Endothelial cell of umbilical vein (primary cell): ENCODE data around the gene LMO7. TPM values are rescaled to one million over a fixed set of nuclear protein-coding genes. Genes with fewer than 3 reads are reported as not detected.

ENCODE experiments used
- BruUV-seq: library from RNA; stranded (reverse); fragments of 400-500 nt; replicated peaks from 2 replicates; lab custom pipeline; 2021; lab: Mats Ljungman, UMichigan
- CTCF ChIA-PET: fragments of 300-600, 350-600 bp; sonication (Branson Sonifier 250); formaldehyde crosslinking; loops from one replicate; lab custom pipeline; 2021; ENCODE audit warnings: antibody characterized with exemption, inconsistent platforms; lab: Charles Lee
- POLR2A ChIA-PET: fragments of 300-600, 350-600 bp; sonication (Branson Sonifier 250); formaldehyde crosslinking; loops from one replicate; lab custom pipeline; 2021; ENCODE audit warnings: antibody characterized with exemption, inconsistent platforms; lab: Charles Lee
- DNase-seq: peaks from one replicate; pipeline ENCODE4 v3.0.0-alpha.2; 2011; ENCODE audit warnings: low read depth, low spot score
- FAIRE-seq: peaks from 2 replicates; lab custom pipeline; 2011; peaks lifted over from hg19 to GRCh38; lab: Jason Lieb, UNC
- H2AFZ ChIP-seq: 2 replicates; pipeline ENCODE4 v1.6.0; 2012; ENCODE audit warnings: low read depth, low read length, control low read depth, inconsistent platforms
- H3K27ac ChIP-seq: 2 replicates; pipeline ENCODE4 v1.5.1; 2011; ENCODE audit warnings: low read depth, mild to moderate bottlenecking, control low read depth, low read length, moderate library complexity; ENCODE audit not compliant: insufficient read depth
- H3K27me3 ChIP-seq, 2 experiments: 2 replicates each; pipeline versions ENCODE4 v1.6.0 to v1.6.1; 2011; ENCODE audit warnings: low read length in 2 of 2, mixed read lengths in 1 of 2; ENCODE audit not compliant: control insufficient read depth in 2 of 2, insufficient read depth in 2 of 2
- H3K36me3 ChIP-seq, 2 experiments: 2 replicates in 1 of 2; 3 replicates in 1 of 2; pipeline ENCODE4 v1.5.1; 2011; ENCODE audit warnings: low read length in 2 of 2, mild to moderate bottlenecking in 1 of 2, moderate library complexity in 1 of 2; ENCODE audit not compliant: control insufficient read depth in 2 of 2, insufficient read depth in 2 of 2; ENCODE audit errors: extremely low read depth in 1 of 2
- H3K4me1 ChIP-seq: 3 replicates; pipeline ENCODE4 v1.5.1; 2011; ENCODE audit warnings: mild to moderate bottlenecking, low read length; ENCODE audit not compliant: control insufficient read depth, insufficient read depth; ENCODE audit errors: extremely low read depth
- H3K4me2 ChIP-seq: 2 replicates; pipeline ENCODE4 v1.6.1; 2011; ENCODE audit warnings: low read length, control low read depth, mixed read lengths; ENCODE audit not compliant: insufficient read depth
- H3K4me3 ChIP-seq, 3 experiments: fragments of 200-600 bp in 1 of 3; sonication (generic), shearing (Covaris generic) in 1 of 3; replicated peaks in 1 of 3; 2 replicates each; pipeline ENCODE4 v1.5.1; 2011 to 2016; ENCODE audit warnings: control low read depth in 3 of 3, low read length in 3 of 3, mild to moderate bottlenecking in 2 of 3, inconsistent platforms in 1 of 3, low read depth in 1 of 3, moderate library complexity in 1 of 3; ENCODE audit not compliant: insufficient read depth in 1 of 3
- H3K79me2 ChIP-seq: 2 replicates; pipeline ENCODE4 v1.6.0; 2012; ENCODE audit warnings: low read length, inconsistent platforms; ENCODE audit not compliant: control insufficient read depth, insufficient read depth
- H3K9ac ChIP-seq: replicated peaks from 2 replicates; pipeline ENCODE3; 2011; ENCODE audit warnings: low read length, control low read depth; ENCODE audit not compliant: insufficient read depth; ENCODE audit errors: extremely low read depth
- H3K9me1 ChIP-seq: replicated peaks from 3 replicates; pipeline ENCODE4 v1.6.0; 2011; ENCODE audit warnings: mild to moderate bottlenecking, low read length; ENCODE audit not compliant: control insufficient read depth, insufficient read depth; ENCODE audit errors: extremely low read depth
- H3K9me3 ChIP-seq: replicated peaks from 2 replicates; pipeline ENCODE4 v1.5.1; 2012; ENCODE audit warnings: low read length, inconsistent platforms; ENCODE audit not compliant: control insufficient read depth, insufficient read depth
- H4K20me1 ChIP-seq: replicated peaks from 2 replicates; pipeline ENCODE3; 2011; ENCODE audit warnings: mild to moderate bottlenecking, low read length; ENCODE audit not compliant: control insufficient read depth, insufficient read depth; ENCODE audit errors: extremely low read depth
- EZH2 ChIP-seq: IDR thresholded peaks from 2 replicates; pipeline ENCODE4 v1.6.1; 2012; ENCODE audit warnings: borderline replicate concordance, low read depth, mild to moderate bottlenecking, moderate library complexity, low read length, inconsistent platforms; ENCODE audit not compliant: severe bottlenecking
- FOS ChIP-seq: IDR thresholded peaks from 2 replicates; pipeline ENCODE4 v1.6.1; 2011; ENCODE audit warnings: mild to moderate bottlenecking, low read length, moderate library complexity, borderline replicate concordance; ENCODE audit not compliant: insufficient read depth
- GATA2 ChIP-seq: IDR thresholded peaks from 2 replicates; pipeline ENCODE4 v1.7.0; 2011; ENCODE audit warnings: low read depth, mild to moderate bottlenecking, moderate library complexity, mixed read lengths, low read length; ENCODE audit not compliant: insufficient read length, insufficient read depth
- JUN ChIP-seq: IDR thresholded peaks from 2 replicates; pipeline ENCODE4 v1.6.1; 2011; ENCODE audit warnings: borderline replicate concordance, low read depth; ENCODE audit not compliant: insufficient read length, insufficient read depth
- MYC ChIP-seq: IDR thresholded peaks from one replicate; pipeline ENCODE4 v1.6.1; 2011; ENCODE audit warnings: mild to moderate bottlenecking, low read depth, low read length
- dilution Hi-C: fragments of 300-500 bp; cut with MboI; formaldehyde crosslinking; loops from one replicate; pipeline ENCODE4 v1.15.0; 2019; ENCODE audit warnings: low sequenced_read_pairs; ENCODE audit not compliant: extremely low pct_ligation_motif_present
- intact Hi-C: fragments of 100-400 bp; cut with micrococcal nuclease; formaldehyde crosslinking; loops from one replicate; pipeline ENCODE4 v1.10.0; 2022
- polyA plus RNA-seq, 4 experiments: library from polyadenylated mRNA; depleted of rRNA in 3 of 4; stranded (reverse) in 3 of 4; unstranded in 1 of 4; fragments of >200 nt; gene quantifications; 2 replicates each; pipeline versions ENCODE4 v1.2.1 to v1.2.3, GENCODE V29; 2011 to 2012; ENCODE audit warnings: missing spikeins in 1 of 4
- total RNA-seq: library from RNA; stranded (reverse); gene quantifications from 2 replicates; pipeline ENCODE4 v1.2.3, GENCODE V29; 2021
- TF ChIP-seq, protein P1 (sequence below), 2 donors: IDR thresholded peaks; 1 replicate in 1 of 2; 2 replicates in 1 of 2; pipeline ENCODE4 v1.5.1; 2011; ENCODE audit warnings: low read length in 2 of 2, mild to moderate bottlenecking in 2 of 2, moderate library complexity in 2 of 2, control low read depth in 1 of 2, inconsistent platforms in 1 of 2, low read depth in 1 of 2; ENCODE audit not compliant: insufficient read depth in 1 of 2; ENCODE audit errors: extremely low read depth in 1 of 2

Gene LMO7
- total and polyA plus RNA-seq, 2 donors (not counting 3 experiments of a cell fraction or from before 2014, with no cell fraction given): 10.5 to 21.1 TPM

DNA sequence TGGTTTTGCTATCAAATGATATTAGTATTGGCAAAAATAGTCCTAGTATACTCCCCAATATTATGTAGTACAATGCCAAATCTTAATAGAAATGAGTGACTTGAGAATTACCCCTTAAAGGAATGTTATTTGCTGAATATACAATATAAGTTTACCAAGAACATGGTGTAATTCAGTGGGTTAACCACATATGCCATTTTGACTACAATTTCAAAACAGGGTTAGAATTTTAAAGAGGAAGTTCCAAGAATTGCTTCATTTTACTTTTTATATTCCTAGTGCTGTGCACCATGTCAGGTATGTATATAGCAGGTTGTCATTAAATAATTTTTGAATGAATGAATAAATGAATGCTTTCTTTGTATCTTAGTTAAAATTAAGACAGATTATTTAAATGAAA, 66.3 kb downstream of the LMO7 start:
- no peak overlapping the region for H3K4me2 ChIP-seq
- dilution Hi-C loops: no loop called here
- H3K27ac ChIP-seq: no peak overlapping the region
- H3K4me1 ChIP-seq: peaks cover 22% of the 10 kb centered on the region
- intact Hi-C loops: no loop called here
- ChIA-PET POLR2A (no interaction called here), CTCF (interaction anchor here (0.8 to 1.2 kb wide), 3 partner anchors 15 to 166 kb away, joined by 3 read pairs; no protein-coding TSS in a partner anchor)
- no TSS peak for BruUV-seq
- no peaks in the 10 kb centered on the region for H4K20me1 ChIP-seq
- no peak for FAIRE-seq
- no peak overlapping the region for H2AFZ ChIP-seq
- no peak overlapping the region for H3K9ac ChIP-seq
- H3K36me3 ChIP-seq: no peaks in the 10 kb centered on the region
- no peaks in the 10 kb centered on the region for H3K27me3 ChIP-seq
- DNase-seq: no peak
- no peaks in the 10 kb centered on the region for H3K9me1 ChIP-seq
- H3K79me2 ChIP-seq: no peaks in the 10 kb centered on the region
- H3K4me3 ChIP-seq: no peak overlapping the region
- no peaks in the 10 kb centered on the region for H3K9me3 ChIP-seq
- TF ChIP-seq, protein P1, sequence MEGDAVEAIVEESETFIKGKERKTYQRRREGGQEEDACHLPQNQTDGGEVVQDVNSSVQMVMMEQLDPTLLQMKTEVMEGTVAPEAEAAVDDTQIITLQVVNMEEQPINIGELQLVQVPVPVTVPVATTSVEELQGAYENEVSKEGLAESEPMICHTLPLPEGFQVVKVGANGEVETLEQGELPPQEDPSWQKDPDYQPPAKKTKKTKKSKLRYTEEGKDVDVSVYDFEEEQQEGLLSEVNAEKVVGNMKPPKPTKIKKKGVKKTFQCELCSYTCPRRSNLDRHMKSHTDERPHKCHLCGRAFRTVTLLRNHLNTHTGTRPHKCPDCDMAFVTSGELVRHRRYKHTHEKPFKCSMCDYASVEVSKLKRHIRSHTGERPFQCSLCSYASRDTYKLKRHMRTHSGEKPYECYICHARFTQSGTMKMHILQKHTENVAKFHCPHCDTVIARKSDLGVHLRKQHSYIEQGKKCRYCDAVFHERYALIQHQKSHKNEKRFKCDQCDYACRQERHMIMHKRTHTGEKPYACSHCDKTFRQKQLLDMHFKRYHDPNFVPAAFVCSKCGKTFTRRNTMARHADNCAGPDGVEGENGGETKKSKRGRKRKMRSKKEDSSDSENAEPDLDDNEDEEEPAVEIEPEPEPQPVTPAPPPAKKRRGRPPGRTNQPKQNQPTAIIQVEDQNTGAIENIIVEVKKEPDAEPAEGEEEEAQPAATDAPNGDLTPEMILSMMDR (IDR thresholded peaks at IDR 0.05; ENCODE audit: extremely low read depth in 1 of 2, insufficient read depth in 1 of 2, low read depth in 1 of 2, low read length in 2 of 2): no peak
- TF ChIP-seq FOS (no peak), GATA2 (no peak), EZH2 (no peak), MYC (no peak), JUN (no peak)
